Thyroid gland (tissue), 4 donors: Measurements from ENCODE around the gene ZNF518B. TPM values are rescaled to one million over a fixed set of nuclear protein-coding genes. Genes with fewer than 3 reads are reported as not detected.
"Not testable (repeated sequence)": the region's sequence is repeated elsewhere in the genome, so short reads cannot be mapped to it uniquely, and the experiment has no call there.

ENCODE experiments used
- DNase-seq, 2 donors: peaks; one replicate each; pipeline ENCODE4 v3.0.0-alpha.2; 2019
- H3K27ac ChIP-seq, 3 donors: fragments of 200-600 bp; sonication (generic); 1 replicate in 2 of 3; 2 replicates in 1 of 3; pipeline ENCODE4 v1.5.1; 2016 to 2019; ENCODE audit warnings: mild to moderate bottlenecking in 1 of 3, moderate library complexity in 1 of 3
- H3K27me3 ChIP-seq: fragments of 200-600 bp; sonication (generic); one replicate; pipeline ENCODE4 v1.5.1; 2019
- H3K36me3 ChIP-seq, 2 donors: fragments of 200-600 bp; sonication (generic); one replicate each; pipeline ENCODE4 v1.5.1; 2016 to 2019
- H3K4me1 ChIP-seq, 2 donors: fragments of 200-600 bp; sonication (generic); one replicate each; pipeline ENCODE4 v1.5.1; 2017 to 2019
- H3K4me3 ChIP-seq, 3 donors: fragments of 200-600 bp; sonication (generic); replicated peaks in 1 of 3; 1 replicate in 2 of 3; 2 replicates in 1 of 3; pipeline ENCODE4 v1.5.1; 2016; ENCODE audit warnings: mild to moderate bottlenecking in 1 of 3
- H3K9me3 ChIP-seq: fragments of 200-600 bp; sonication (generic); one replicate; pipeline ENCODE4 v1.5.1; 2017
- POLR2A ChIP-seq, 2 donors: fragments of 450-650 bp; IDR thresholded peaks; one replicate each; pipeline ENCODE4 v1.6.1; 2017; ENCODE audit warnings: antibody characterized with exemption in 2 of 2, mild to moderate bottlenecking in 2 of 2, moderate library complexity in 1 of 2
- WGBS, 2 donors: methylation state at CpG; one replicate each; pipeline ENCODE4 v1.1.5; 2017; 5-methylcytosine and 5-hydroxymethylcytosine counted together
- intact Hi-C: fragments of 100-400 bp; cut with DNase I; formaldehyde crosslinking; loops from one replicate; pipeline ENCODE4 v1.15.1; 2023
- total RNA-seq, 4 donors: library from RNA; depleted of rRNA; stranded (reverse); fragments of >200 nt; gene quantifications; one replicate each; pipeline ENCODE4 v1.2.3, GENCODE V29; 2016
- TF ChIP-seq, protein P1 (sequence below), 6 experiments: fragments of 200-600 bp in 3 of 6; fragments of 450-650 bp in 3 of 6; sonication (generic) in 3 of 6; IDR thresholded peaks; one replicate each; pipeline ENCODE4 v1.5.1; 2016 to 2019; ENCODE audit warnings: antibody characterized with exemption in 6 of 6, mild to moderate bottlenecking in 2 of 6, inconsistent platforms in 1 of 6, moderate library complexity in 1 of 6

The ZNF518B gene
- total RNA-seq, 4 donors from 2014 or later: 23.5 to 86.9 (median 32.5) TPM

DNA sequence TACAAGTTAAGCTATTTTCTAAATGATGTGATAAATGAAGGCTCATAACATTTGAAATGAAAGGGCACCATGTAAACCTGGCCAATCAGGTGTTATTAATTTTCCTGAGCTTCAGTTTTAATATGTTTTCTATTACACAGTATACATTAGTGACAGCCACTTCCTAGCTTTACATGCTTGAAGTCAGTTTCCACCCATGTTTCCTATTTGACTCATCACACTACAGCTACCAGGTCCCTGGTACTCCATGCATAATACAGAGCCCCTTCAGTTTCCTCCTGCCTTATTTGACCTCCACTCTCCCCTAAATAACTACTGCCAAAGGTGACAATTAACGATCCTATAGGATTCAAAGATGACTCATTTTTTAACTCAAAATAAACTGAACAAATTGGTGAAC lies 18.3 kb downstream of the ZNF518B start:
- no peak overlapping the region for H3K4me3 ChIP-seq
- no peaks in the 10 kb centered on the region for H3K4me1 ChIP-seq
- WGBS, 2 donors: 74 to 78% methylated on average over 1 of the region's 1 CpG
- H3K27ac ChIP-seq: no peak overlapping the region
- TF ChIP-seq, protein P1, sequence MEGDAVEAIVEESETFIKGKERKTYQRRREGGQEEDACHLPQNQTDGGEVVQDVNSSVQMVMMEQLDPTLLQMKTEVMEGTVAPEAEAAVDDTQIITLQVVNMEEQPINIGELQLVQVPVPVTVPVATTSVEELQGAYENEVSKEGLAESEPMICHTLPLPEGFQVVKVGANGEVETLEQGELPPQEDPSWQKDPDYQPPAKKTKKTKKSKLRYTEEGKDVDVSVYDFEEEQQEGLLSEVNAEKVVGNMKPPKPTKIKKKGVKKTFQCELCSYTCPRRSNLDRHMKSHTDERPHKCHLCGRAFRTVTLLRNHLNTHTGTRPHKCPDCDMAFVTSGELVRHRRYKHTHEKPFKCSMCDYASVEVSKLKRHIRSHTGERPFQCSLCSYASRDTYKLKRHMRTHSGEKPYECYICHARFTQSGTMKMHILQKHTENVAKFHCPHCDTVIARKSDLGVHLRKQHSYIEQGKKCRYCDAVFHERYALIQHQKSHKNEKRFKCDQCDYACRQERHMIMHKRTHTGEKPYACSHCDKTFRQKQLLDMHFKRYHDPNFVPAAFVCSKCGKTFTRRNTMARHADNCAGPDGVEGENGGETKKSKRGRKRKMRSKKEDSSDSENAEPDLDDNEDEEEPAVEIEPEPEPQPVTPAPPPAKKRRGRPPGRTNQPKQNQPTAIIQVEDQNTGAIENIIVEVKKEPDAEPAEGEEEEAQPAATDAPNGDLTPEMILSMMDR (IDR thresholded peaks at IDR 0.05): no peak
- no peak for TF ChIP-seq POLR2A (IDR thresholded peaks at IDR 0.05)
- intact Hi-C loops: no loop called here
- no peaks in the 10 kb centered on the region for H3K9me3 ChIP-seq
- no peaks in the 10 kb centered on the region for H3K36me3 ChIP-seq
- H3K27me3 ChIP-seq: no peaks in the 10 kb centered on the region
- DNase-seq: no peak

DNA sequence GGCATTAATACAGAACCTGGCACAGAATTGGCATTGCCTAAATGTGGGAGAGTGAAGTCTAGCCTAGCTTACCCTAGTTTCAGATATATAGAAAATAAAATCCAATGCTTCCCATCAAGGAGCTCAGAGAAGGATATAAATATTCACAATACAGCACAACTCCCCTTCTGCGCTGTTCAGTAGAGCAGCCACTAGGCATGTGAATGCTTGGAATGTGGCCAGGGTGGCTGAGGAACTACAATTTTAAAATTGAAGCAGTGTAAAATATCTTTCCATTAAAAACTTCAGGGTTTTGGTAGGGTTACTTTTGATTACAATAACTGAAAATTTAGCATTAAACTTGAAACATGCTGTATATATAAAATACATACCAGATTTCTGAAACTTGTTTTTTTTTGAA lies 19.5 kb downstream of the ZNF518B start:
- Histone ChIP-seq H3K9me3 (no peaks in the 10 kb centered on the region), H3K27ac (no peak overlapping the region), H3K27me3 (no peaks in the 10 kb centered on the region), H3K4me3 (no peak overlapping the region), H3K4me1 (no peaks in the 10 kb centered on the region), H3K36me3 (no peaks in the 10 kb centered on the region)
- peak; percentile 21 to 22 for DNase-seq
- TF ChIP-seq POLR2A (IDR thresholded peaks at IDR 0.05): no peak
- TF ChIP-seq, protein P1 (IDR thresholded peaks at IDR 0.05): no peak
- intact Hi-C loops: no loop called here
- WGBS, 2 donors: 3 to 46% methylated on average over 1 of the region's 1 CpG

DNA sequence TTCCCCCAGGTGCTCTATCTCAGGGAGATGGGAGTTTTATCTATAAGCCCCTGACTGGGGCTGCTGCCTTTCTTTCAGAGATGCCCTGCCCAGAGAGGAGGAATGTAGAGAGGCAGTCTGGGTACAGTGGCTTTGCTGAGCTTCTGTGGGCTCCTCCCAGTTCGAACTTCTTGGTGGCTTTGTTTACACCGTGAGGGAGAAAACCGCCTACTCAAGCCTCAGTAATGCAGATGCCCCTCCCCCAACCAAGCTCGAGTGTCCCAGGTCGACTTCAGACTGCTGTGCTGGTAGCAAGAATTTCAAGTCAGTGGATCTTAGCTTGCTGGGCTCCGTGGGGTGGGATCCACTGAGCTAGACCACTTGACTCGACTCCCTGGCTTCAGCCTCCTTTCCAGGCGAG lies 29.5 kb downstream of the ZNF518B start:
- H3K9me3 ChIP-seq, H3K36me3 ChIP-seq, H3K27me3 ChIP-seq, H3K4me1 ChIP-seq, intact Hi-C loops, DNase-seq, H3K27ac ChIP-seq, H3K4me3 ChIP-seq: not testable (repeated sequence)
- 56 to 57% methylated on average over 6 to 7 of the region's 8 CpGs for WGBS, 2 donors

DNA sequence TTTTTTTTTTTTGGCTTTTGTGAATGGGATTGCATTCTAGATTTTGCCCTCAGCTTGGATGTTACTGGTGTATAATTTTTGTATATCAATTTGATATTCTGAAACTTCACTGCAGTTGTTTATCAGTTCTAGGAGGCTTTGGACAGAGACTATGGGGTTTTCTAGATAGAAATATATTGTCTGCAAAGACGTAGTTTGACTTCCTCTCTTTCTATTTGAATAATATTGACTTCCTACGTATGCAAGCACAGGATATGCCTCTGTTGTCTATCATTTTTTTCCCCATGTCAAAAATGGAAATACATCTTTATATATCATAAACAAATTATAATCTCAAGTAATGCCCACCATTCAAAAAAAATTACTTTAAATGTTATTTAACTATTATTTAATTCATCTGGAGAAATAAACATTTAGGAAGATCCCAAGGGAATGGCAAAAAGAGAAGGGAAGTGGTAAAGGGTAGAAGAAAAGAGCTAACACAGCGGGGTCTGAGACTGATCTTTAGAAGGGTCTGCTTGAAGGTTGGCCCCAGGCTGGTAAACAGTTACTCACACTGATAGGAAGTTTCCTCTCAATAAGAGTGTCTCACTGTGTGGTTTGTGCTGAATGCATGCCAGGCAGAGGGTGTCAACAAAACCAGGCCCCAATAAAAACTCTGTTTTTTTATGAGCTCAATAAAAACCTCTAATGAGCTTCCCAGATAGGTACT lies 35.7 kb downstream of the ZNF518B start:
- no peak for DNase-seq
- Histone ChIP-seq H3K9me3 (no peaks in the 10 kb centered on the region), H3K27ac (no peak overlapping the region), H3K36me3 (no peaks in the 10 kb centered on the region), H3K4me3 (no peak overlapping the region), H3K4me1 (no peaks in the 10 kb centered on the region), H3K27me3 (no peaks in the 10 kb centered on the region)
- intact Hi-C loops: no loop called here
- WGBS, 2 donors: 74% methylated on average over 3 of the region's 3 CpGs
- no peak for TF ChIP-seq POLR2A (IDR thresholded peaks at IDR 0.05)
- TF ChIP-seq, protein P1 (IDR thresholded peaks at IDR 0.05): no peak

DNA sequence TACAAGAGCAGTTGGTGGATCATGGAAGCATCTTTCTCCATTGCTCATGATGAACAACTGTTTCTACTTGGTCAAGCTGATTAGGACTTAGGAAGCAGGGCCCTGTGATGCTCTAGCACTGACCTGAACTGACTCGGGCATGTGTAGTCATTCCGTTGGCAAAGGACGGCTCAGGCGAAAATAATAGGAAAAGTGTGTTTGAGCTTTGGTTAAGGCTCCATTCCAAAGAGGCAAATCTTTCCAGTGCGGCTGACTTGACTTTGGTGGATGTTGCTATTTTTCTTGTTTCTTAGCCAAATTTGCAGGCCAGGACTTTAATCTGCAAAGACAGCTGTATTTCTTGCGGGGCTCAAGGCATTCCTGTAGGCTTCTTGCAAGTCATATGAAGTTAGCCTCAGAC lies 39.5 kb downstream of the ZNF518B start:
- H3K36me3 ChIP-seq: no peaks in the 10 kb centered on the region
- no peak for TF ChIP-seq POLR2A (IDR thresholded peaks at IDR 0.05)
- TF ChIP-seq, protein P1 (IDR thresholded peaks at IDR 0.05): no peak
- 90 to 93% methylated on average over 6 of the region's 6 CpGs for WGBS, 2 donors
- H3K4me1 ChIP-seq: no peaks in the 10 kb centered on the region
- no peaks in the 10 kb centered on the region for H3K9me3 ChIP-seq
- H3K4me3 ChIP-seq: no peak overlapping the region
- intact Hi-C loops: no loop called here
- H3K27me3 ChIP-seq: no peaks in the 10 kb centered on the region
- no peak for DNase-seq
- no peak overlapping the region for H3K27ac ChIP-seq
